ENCODE data around the gene GABRB2.
"Not testable (repeated sequence)": the region's sequence is repeated elsewhere in the genome, so short reads cannot be mapped to it uniquely, and the experiment has no call there.

Gene GABRB2

GRCh38 chr5:161283296-161283695 is 263.2 kb downstream of the GABRB2 start:
- Mint-ChIP-seq H3K27me3 (ENCODE audit: low read depth) (no peaks in the 10 kb centered on the region), H3K4me3 (no peak overlapping the region), H3K27ac (no peak overlapping the region)

GRCh38 chr5:161278739-161279660 is 267.5 kb downstream of the GABRB2 start:
- no peak overlapping the region for H3K27ac Mint-ChIP-seq
- no peaks in the 10 kb centered on the region for H3K27me3 Mint-ChIP-seq (ENCODE audit: low read depth)
- no peaks in the 10 kb centered on the region for H3K36me3 Mint-ChIP-seq (ENCODE audit: low read depth)
- no peaks in the 10 kb centered on the region for H3K9me3 Mint-ChIP-seq
- H3K4me1 Mint-ChIP-seq (ENCODE audit: low read depth), result no peaks in the 10 kb centered on the region
- H3K4me3 Mint-ChIP-seq, result no peak overlapping the region

More at GRCh38 chr5:161283296-161283695, 263.2 kb downstream of the GABRB2 start:
- Mint-ChIP-seq H3K4me1 (ENCODE audit: low read depth) (no peaks in the 10 kb centered on the region), H3K9me3 (no peaks in the 10 kb centered on the region), H3K36me3 (ENCODE audit: low read depth) (no peaks in the 10 kb centered on the region)

- Mint-ChIP-seq H3K4me1 (ENCODE audit: low read depth) (no peaks in the 10 kb centered on the region), H3K27ac (no peak overlapping the region), H3K36me3 (ENCODE audit: low read depth) (no peaks in the 10 kb centered on the region), H3K27me3 (ENCODE audit: low read depth) (no peaks in the 10 kb centered on the region), H3K9me3 (no peaks in the 10 kb centered on the region), H3K4me3 (no peak overlapping the region)
These were observed 269.5 kb downstream of the GABRB2 start for GRCh38 chr5:161277011-161277410.

GRCh38 chr5:161274951-161275350 is 271.6 kb downstream of the GABRB2 start:
- H3K36me3 Mint-ChIP-seq (ENCODE audit: low read depth), result no peaks in the 10 kb centered on the region
- no peak overlapping the region for H3K4me3 Mint-ChIP-seq
- H3K27me3 Mint-ChIP-seq (ENCODE audit: low read depth), result no peaks in the 10 kb centered on the region
- H3K4me1 Mint-ChIP-seq (ENCODE audit: low read depth), result no peaks in the 10 kb centered on the region
- no peaks in the 10 kb centered on the region for H3K9me3 Mint-ChIP-seq
- no peak overlapping the region for H3K27ac Mint-ChIP-seq

- Mint-ChIP-seq H3K27ac (no peak overlapping the region), H3K4me3 (no peak overlapping the region), H3K9me3 (no peaks in the 10 kb centered on the region), H3K27me3 (ENCODE audit: low read depth) (no peaks in the 10 kb centered on the region), H3K4me1 (ENCODE audit: low read depth) (no peaks in the 10 kb centered on the region), H3K36me3 (ENCODE audit: low read depth) (no peaks in the 10 kb centered on the region)
These were observed 273.1 kb downstream of the GABRB2 start for GRCh38 chr5:161273410-161273809.

- H3K4me3 Mint-ChIP-seq, result no peak overlapping the region
- no peaks in the 10 kb centered on the region for H3K4me1 Mint-ChIP-seq (ENCODE audit: low read depth)
- no peaks in the 10 kb centered on the region for H3K9me3 Mint-ChIP-seq
- H3K36me3 Mint-ChIP-seq (ENCODE audit: low read depth), result no peaks in the 10 kb centered on the region
- no peak overlapping the region for H3K27ac Mint-ChIP-seq
- H3K27me3 Mint-ChIP-seq (ENCODE audit: low read depth), result no peaks in the 10 kb centered on the region
These were observed 274.7 kb downstream of the GABRB2 start for GRCh38 chr5:161271816-161272215.

GRCh38 chr5:161269125-161269524 is 277.4 kb downstream of the GABRB2 start:
- Mint-ChIP-seq H3K4me1 (ENCODE audit: low read depth) (no peaks in the 10 kb centered on the region), H3K27me3 (ENCODE audit: low read depth) (no peaks in the 10 kb centered on the region), H3K27ac (no peak overlapping the region), H3K36me3 (ENCODE audit: low read depth) (no peaks in the 10 kb centered on the region), H3K4me3 (no peak overlapping the region), H3K9me3 (no peaks in the 10 kb centered on the region)

- H3K36me3 Mint-ChIP-seq (ENCODE audit: low read depth), result no peaks in the 10 kb centered on the region
- H3K4me1 Mint-ChIP-seq (ENCODE audit: low read depth), result no peaks in the 10 kb centered on the region
- no peaks in the 10 kb centered on the region for H3K9me3 Mint-ChIP-seq
- no peak overlapping the region for H3K4me3 Mint-ChIP-seq
- H3K27ac Mint-ChIP-seq, result no peak overlapping the region
- no peaks in the 10 kb centered on the region for H3K27me3 Mint-ChIP-seq (ENCODE audit: low read depth)
These were observed 279.6 kb downstream of the GABRB2 start for GRCh38 chr5:161266954-161267353.

- Mint-ChIP-seq H3K4me1 (ENCODE audit: low read depth) (no peaks in the 10 kb centered on the region), H3K36me3 (ENCODE audit: low read depth) (no peaks in the 10 kb centered on the region), H3K27ac (no peak overlapping the region), H3K9me3 (no peaks in the 10 kb centered on the region), H3K4me3 (no peak overlapping the region), H3K27me3 (ENCODE audit: low read depth) (no peaks in the 10 kb centered on the region)
These were observed 281.5 kb downstream of the GABRB2 start for GRCh38 chr5:161265006-161265405.

- Mint-ChIP-seq H3K4me3 (no peak overlapping the region), H3K27me3 (ENCODE audit: low read depth) (no peaks in the 10 kb centered on the region), H3K27ac (no peak overlapping the region), H3K36me3 (ENCODE audit: low read depth) (no peaks in the 10 kb centered on the region), H3K4me1 (ENCODE audit: low read depth) (no peaks in the 10 kb centered on the region), H3K9me3 (no peaks in the 10 kb centered on the region)
These were observed 283.3 kb downstream of the GABRB2 start for GRCh38 chr5:161263191-161263590.

GRCh38 chr5:161261668-161262323 is 284.7 kb downstream of the GABRB2 start:
- Mint-ChIP-seq H3K4me1 (ENCODE audit: low read depth) (no peaks in the 10 kb centered on the region), H3K9me3 (no peaks in the 10 kb centered on the region), H3K27me3 (ENCODE audit: low read depth) (no peaks in the 10 kb centered on the region), H3K27ac (no peak overlapping the region), H3K36me3 (ENCODE audit: low read depth) (no peaks in the 10 kb centered on the region), H3K4me3 (no peak overlapping the region)

- no peaks in the 10 kb centered on the region for H3K4me1 Mint-ChIP-seq (ENCODE audit: low read depth)
- H3K4me3 Mint-ChIP-seq, result no peak overlapping the region
- H3K27me3 Mint-ChIP-seq (ENCODE audit: low read depth), result no peaks in the 10 kb centered on the region
- no peak overlapping the region for H3K27ac Mint-ChIP-seq
- H3K36me3 Mint-ChIP-seq (ENCODE audit: low read depth), result no peaks in the 10 kb centered on the region
- no peaks in the 10 kb centered on the region for H3K9me3 Mint-ChIP-seq
These were observed 288.1 kb downstream of the GABRB2 start for GRCh38 chr5:161258438-161258837.

- Mint-ChIP-seq H3K36me3 (ENCODE audit: low read depth) (no peaks in the 10 kb centered on the region), H3K27me3 (ENCODE audit: low read depth) (no peaks in the 10 kb centered on the region), H3K27ac (no peak overlapping the region), H3K4me3 (no peak overlapping the region), H3K9me3 (no peaks in the 10 kb centered on the region), H3K4me1 (ENCODE audit: low read depth) (no peaks in the 10 kb centered on the region)
These were observed 289.6 kb downstream of the GABRB2 start for GRCh38 chr5:161256957-161257356.

GRCh38 chr5:161252955-161253354 is 293.6 kb downstream of the GABRB2 start:
- not testable (repeated sequence) for H3K9me3 Mint-ChIP-seq; H3K4me1 Mint-ChIP-seq (ENCODE audit: low read depth); H3K36me3 Mint-ChIP-seq (ENCODE audit: low read depth); H3K27me3 Mint-ChIP-seq (ENCODE audit: low read depth); H3K4me3 Mint-ChIP-seq; H3K27ac Mint-ChIP-seq

- H3K4me1 Mint-ChIP-seq (ENCODE audit: low read depth), result no peaks in the 10 kb centered on the region
- H3K36me3 Mint-ChIP-seq (ENCODE audit: low read depth), result no peaks in the 10 kb centered on the region
- no peak overlapping the region for H3K4me3 Mint-ChIP-seq
- no peak overlapping the region for H3K27ac Mint-ChIP-seq
- no peaks in the 10 kb centered on the region for H3K27me3 Mint-ChIP-seq (ENCODE audit: low read depth)
- H3K9me3 Mint-ChIP-seq, result no peaks in the 10 kb centered on the region
These were observed 299.8 kb downstream of the GABRB2 start for GRCh38 chr5:161246749-161247148.
